NCI-H2227 (cell line): ENCODE measurements around the gene LIMD2.
"Not testable (repeated sequence)": the region's sequence is repeated elsewhere in the genome, so short reads cannot be mapped to it uniquely, and the experiment has no call there.

Experiments used
- DNase-seq: peaks from one replicate; lab custom pipeline; 2025; ENCODE audit not compliant: unreplicated experiment; lab: John Stamatoyannopoulos, UW

LIMD2 gene

GRCh38 chr17:63699638-63700527 is at the start of gene LIMD2:
TSS of gene LIMD2 (minus strand) at chr17:63700125. CDS start at chr17:63699298, 827 bp downstream.
- DNase-seq = peak; percentile 88

GRCh38 chr17:63741408-63742173 is 41.7 kb upstream of the LIMD2 start, which contains the start of gene STRADA:
TSS of gene STRADA (minus strand) at chr17:63741799. CDS start at chr17:63728369, 13,430 bp downstream.
- peak; percentile 99 for DNase-seq

- no peak for DNase-seq
Measured at GRCh38 chr17:63741143-63741407, 41.1 kb upstream of the LIMD2 start.

GRCh38 chr17:63740464-63741142 is 40.7 kb upstream of the LIMD2 start:
- DNase-seq = no peak

- DNase-seq = no peak
Measured at GRCh38 chr17:63735691-63736090, 35.8 kb upstream of the LIMD2 start.

- no peak for DNase-seq
Measured at GRCh38 chr17:63722403-63722802, 22.5 kb upstream of the LIMD2 start.

GRCh38 chr17:63720194-63720593 is 20.3 kb upstream of the LIMD2 start:
- DNase-seq = not testable (repeated sequence)

- no peak for DNase-seq
Measured at GRCh38 chr17:63718988-63719387, 19.1 kb upstream of the LIMD2 start.

- DNase-seq = no peak
Measured at GRCh38 chr17:63716426-63716825, 16.5 kb upstream of the LIMD2 start.

GRCh38 chr17:63714550-63715277 is 14.8 kb upstream of the LIMD2 start:
- no peak for DNase-seq

- DNase-seq = no peak
Measured at GRCh38 chr17:63709110-63709509, 9.2 kb upstream of the LIMD2 start.

GRCh38 chr17:63707151-63707550 is 7.2 kb upstream of the LIMD2 start:
- DNase-seq = no peak

- DNase-seq = no peak
Measured at GRCh38 chr17:63706336-63707082, 6.6 kb upstream of the LIMD2 start.

GRCh38 chr17:63705657-63706056 is 5.7 kb upstream of the LIMD2 start:
- no peak for DNase-seq

GRCh38 chr17:63704836-63705235 is 4.9 kb upstream of the LIMD2 start:
- DNase-seq = no peak

- DNase-seq = no peak
Measured at GRCh38 chr17:63704259-63704576, 4.3 kb upstream of the LIMD2 start.

- DNase-seq = no peak
Measured at GRCh38 chr17:63703556-63704258, 3.8 kb upstream of the LIMD2 start.

- no peak for DNase-seq
Measured at GRCh38 chr17:63703029-63703428, 3.1 kb upstream of the LIMD2 start.

GRCh38 chr17:63702721-63703015 is 2.7 kb upstream of the LIMD2 start:
- no peak for DNase-seq
